ENCODE measurements around the gene GNG12.
"Not testable (repeated sequence)": the region's sequence is repeated elsewhere in the genome, so short reads cannot be mapped to it uniquely, and the experiment has no call there.

Gene GNG12

DNA sequence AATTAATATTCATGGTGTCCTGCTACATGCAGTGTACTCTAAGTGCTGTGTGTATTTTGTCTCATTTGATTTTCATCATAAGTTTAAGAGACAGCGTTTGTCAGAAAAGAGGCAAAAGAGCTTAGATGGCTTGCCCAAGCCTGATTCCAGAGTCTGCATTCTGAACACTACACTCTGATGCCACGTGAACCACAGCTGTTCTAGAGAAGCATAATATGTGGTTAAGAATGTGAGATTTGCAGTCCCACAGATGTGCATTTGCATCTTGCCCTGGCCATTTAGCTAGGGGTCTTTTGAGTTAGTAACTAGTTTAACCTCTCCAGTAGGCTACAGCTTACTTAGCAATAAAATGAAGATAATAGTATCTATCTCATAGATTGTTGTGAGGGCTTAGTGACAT is 157.5 kb downstream of the GNG12 start:
- DNase-seq = no peak

DNA sequence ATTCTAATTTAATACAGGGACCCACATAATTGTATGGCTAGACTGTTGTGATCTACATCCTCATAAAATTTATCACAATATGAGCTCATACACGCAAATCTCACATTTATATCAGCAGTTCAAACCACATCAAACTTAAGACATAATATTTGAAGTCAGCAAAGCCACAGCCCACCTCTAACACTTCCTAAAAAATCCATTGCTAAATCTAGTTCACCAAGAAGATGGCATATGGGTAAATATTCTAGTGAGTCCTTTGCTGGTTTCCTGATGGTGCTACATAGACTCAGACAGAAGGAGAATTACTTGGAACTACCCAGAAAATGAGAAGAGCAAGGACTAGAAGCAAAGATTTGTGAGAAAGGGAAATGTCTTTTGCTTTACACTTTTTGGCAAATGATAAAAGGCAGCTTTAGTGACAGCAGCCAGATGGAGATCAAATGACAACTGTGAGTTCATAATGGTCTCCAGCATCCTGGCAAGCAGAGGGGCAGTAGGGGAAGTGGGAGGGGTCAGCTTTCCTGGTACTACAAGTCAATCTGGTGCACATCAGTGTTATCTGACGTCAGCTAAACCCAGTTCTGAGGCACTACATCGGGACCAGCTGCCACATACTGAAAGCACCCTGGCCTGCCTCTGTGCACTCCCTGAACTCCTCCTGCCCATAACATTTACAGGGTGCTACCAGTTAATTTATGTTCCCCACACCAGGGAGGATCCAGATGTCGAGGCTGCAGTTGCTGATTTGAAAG is 158.8 kb downstream of the GNG12 start:
- DNase-seq = peak; percentile 58

DNA sequence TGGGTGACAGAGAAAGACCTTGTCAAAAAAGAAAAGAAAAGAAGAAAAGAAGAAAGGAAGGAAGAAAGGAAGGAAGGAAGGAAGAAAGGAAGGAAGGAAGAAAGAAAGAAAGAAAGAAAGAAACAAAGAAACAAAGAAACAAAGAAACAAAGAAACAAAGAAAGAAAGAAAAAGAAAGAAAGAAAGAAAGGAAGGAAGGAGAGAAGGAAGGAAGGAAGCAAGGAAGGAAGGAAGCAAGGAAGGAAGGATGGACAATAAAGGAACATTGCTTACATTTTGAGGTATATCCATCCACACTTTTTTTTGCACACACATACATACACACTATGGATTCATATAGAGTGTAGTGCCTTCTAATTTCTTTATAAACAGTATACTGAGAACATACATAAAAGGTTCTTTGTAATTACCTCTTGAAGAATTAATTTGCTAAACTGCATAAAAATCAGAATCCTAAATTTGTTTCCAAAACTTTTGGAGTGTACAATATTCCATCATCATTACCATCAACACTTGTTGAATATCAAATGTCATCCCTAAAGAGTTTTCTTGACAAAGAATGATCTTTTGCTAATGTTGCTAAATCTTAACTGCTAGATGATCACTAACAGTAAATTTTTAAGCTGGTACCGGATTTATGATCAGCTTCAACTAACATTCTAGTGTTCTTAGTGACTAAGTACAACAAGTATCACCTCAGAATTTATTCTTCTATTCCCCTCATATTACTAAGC is 159.6 kb downstream of the GNG12 start:
- no peak for DNase-seq

DNA sequence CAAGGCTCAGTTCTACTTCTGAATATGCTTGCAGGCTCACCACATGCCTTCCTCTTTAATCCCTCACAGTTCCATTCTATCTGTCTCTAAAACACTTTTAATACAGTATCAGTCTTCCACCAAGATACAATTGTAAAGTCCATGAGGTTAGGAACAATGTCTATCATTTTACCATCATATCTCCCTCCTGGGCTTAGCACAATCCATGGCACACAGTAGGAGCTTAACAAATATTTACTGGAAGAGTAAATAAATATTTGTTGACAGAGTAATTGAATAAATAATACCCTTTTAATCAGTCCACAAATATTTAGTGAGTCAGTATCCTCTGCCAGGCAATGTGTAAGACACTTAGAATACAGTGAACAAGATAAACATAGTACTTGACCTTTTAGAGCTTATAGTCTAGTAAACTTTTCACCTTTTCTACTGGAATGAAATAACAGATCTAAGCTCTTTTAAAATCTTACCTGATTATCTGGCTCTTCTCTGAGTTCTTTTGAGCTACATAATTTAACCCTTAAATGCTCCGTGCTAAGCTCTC is 160.9 kb downstream of the GNG12 start:
- no peak for DNase-seq

DNA sequence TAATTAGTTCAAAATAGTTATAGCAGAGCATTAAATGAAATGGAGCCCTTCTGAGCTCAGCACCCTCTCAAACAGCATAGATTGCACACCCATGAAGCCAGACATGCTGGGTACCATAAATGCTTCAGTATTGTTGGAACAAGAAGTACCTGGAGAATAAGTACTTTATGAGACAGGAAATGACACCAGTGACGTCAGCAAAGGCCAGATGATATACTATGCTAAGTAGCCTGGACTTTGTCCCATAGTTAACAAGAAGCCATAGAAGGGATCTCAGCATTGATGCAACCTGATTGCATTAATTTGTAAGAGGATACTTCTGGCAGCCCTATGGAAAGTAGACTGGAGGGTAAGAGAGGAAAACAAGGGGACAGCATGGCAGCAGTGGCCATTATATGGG is 164.6 kb downstream of the GNG12 start:
- DNase-seq = no peak

DNA sequence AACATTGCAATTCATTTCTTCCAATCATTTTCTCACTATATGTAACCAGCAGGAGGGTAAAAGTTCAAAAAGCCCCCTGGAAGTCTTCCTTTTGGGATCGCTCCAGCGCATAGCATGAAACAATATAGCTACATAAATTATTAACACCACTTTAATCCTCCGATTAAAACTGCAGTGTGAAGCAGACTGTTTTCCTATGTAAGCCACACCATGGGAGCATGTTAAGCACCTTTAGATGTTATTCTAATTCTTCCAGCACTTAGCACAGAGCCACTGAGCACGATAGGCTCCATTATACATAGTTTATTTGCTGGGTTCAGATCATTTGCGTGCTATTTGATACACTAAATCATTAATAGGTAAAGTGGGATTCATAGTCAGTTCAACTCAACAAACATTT is 166.6 kb downstream of the GNG12 start:
- DNase-seq = no peak

DNA sequence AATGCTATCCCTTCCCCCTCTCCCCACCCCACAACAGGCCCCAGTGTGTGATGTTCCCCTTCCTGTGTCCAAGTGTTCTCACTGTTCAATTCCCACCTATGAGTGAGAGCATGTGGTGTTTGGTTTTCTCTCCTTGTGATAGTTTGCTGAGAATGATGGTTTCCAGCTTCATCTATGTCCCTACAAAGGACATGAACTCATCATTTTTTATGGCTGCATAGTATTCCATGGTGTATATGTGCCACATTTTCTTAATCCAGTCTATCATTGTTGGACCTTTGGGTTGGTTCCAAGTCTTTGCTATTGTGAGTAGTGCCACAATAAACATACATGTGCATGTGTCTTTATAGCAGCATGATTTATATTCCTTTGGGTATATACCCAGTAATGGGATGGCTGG is 168.0 kb downstream of the GNG12 start:
- DNase-seq = not testable (repeated sequence)

DNA sequence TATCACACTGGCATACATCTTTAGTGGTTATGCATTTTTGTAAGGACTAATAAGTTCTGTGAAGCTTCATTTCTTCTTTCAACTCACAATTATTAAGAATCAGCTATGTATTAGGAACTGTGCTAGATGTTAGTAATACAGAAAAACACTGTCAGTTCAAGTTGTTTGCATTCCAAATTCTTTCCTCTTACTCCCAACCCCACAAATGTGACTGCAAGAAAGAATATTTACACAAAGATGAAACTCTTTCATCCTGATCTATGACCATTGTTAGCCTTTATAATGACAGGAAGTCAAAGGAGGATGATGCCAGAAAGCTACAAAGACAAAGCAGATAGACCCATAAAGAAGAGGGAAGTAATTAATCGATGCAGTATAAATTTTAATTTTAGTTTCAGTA is 169.2 kb downstream of the GNG12 start:
- DNase-seq = no peak

DNA sequence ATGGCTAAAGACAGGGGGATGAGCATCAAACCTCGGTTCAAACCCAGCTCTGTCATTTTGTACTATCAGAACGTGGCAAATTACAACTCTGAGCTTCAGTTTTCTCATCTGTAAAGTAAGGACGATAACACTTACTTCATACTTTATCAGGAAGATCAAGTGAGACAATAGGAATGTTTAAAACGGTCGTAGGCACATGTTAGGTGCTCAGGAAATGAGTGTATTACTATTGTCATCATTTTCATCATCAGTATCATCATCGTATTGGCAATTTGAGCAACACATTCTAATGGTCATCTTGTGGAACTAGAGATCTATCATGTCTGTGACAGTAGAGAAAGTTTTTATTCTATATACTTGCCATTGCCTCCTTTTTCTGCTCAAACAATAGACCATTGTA is 170.4 kb downstream of the GNG12 start:
- no peak for DNase-seq

DNA sequence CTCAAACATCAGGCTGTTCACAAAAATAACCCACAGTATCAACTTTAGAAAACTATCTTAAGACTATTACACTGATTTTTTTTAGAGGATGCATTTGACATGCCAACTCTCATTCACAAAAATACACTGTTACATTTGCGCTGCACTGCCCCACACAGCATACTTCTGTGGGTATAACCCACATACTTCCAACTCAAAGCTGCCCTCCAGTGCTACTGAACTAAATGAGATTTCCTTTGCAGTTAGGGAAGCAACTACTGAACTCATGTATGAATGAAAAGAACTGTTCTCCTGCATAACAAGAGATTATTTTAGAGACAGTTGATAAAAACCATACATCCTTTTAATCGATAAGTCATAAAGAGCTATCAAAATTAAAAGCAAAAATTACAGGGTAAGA is 174.0 kb downstream of the GNG12 start:
- no peak for DNase-seq

DNA sequence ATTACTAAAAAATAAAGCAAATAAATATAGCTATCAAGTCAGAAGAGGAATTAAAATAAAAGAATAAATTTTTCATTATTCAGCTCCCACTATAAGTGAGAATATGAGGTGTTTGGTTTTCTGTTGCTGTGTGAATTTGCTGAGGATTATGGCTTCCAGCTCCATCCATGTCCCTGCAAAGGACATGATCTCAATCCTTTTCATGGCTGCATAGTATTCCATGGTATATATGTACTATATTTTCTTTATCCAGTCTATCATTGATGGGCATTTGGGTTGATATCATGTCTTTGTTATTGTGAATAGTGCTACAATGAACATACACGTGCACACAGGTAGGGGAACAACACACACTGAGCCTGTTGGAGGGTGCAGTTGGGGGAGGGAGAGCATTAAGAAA is 176.1 kb downstream of the GNG12 start:
- not testable (repeated sequence) for DNase-seq

DNA sequence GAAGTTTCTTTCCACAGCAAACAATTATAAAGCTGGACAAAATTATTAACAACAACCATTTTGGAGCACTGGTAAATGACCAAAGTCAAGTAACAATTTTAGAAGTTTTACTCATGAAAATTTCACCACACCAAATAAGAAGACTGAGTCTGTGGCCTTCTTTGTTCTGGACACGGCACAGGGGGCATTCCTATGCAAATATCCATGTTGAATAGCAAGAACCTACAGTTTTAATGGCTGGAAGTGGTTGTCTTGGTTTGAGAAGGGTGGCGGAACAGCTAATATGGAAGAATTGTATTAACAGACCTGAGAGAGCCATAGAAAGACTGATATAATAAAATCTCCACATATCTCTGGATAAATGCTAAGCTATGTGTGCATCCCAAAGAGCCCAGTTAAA is 177.7 kb downstream of the GNG12 start:
- DNase-seq = no peak

DNA sequence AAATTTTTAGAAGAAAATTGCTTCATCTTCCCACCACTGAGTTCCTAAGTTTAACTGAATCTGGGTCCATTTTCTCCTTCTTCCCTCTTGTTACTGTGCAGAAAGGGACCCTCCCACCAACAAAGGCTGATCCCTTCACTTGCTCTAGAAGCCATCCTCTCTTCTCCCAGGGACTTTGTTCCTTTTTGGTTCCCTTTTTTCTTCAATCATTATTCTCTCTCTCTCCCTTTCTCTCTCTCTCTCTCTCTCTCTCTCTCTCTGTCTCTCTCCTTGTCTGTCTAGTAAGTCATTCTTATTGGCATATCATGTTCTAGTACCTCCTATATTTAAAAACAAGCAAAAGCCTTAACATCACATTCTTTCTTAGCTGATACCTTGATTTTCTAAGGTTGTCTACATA is 180.0 kb downstream of the GNG12 start:
- no peak for DNase-seq

DNA sequence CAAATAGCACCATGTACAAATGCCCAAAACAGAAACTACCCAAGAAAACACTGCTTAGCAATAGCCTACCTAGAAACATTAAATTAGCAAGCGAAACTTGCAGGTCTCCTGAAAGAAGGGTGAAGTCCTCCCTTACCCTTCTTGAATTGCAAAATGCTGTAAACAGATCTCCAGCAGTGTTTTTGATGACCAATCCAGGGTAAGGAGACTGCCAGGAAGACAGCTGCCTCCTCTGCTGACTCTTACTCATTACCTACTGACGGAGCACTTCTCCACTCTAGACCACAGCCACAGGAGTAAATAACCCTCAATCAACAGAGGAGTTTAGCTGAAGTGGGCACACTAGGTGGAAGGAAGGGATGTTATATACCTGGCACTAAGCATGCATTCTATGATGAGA is 180.5 kb downstream of the GNG12 start:
- DNase-seq = no peak

All from NCI-H1436 treated with DMSO at 0.1 percent for 48 hours (cell line).